GM21723 (cell line): ENCODE data around the gene KIF2C.
A peak's percentile ranks its signal among the peaks of the same experiment; 100 is the strongest.
"Not testable (repeated sequence)": the region's sequence is repeated elsewhere in the genome, so short reads cannot be mapped to it uniquely, and the experiment has no call there.

Experiments used
- ATAC-seq: cut with Tn5 transposase; IDR thresholded peaks from one replicate; pipeline ENCODE4 v1.9.1; 2021; ENCODE audit warnings: mild to moderate bottlenecking, moderate library complexity; ENCODE audit not compliant: unreplicated experiment

KIF2C gene

DNA sequence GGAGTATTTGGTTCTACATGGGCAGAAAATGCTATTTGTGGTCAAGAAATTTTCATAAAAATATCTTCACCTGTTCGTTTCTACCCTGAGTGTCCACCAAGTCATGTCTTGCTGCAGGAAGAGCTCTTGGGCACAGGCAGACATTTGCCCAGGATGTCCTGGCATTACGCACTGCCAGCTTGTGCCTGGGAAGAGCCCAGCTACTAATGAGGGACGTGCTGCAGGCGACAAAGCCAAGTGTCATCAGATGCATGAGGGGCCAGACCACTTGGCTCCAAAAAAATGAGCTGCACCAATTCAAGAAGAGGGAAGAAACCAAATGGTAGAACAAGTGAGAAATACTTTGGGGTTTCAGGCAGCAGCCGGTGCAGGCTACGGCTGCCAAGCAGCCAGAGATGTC, 21.5 kb upstream of the KIF2C start:
- ATAC-seq, result no peak

- ATAC-seq, result no peak
These were observed 20.3 kb upstream of the KIF2C start for GRCh38 chr1:44719318-44719717.

DNA sequence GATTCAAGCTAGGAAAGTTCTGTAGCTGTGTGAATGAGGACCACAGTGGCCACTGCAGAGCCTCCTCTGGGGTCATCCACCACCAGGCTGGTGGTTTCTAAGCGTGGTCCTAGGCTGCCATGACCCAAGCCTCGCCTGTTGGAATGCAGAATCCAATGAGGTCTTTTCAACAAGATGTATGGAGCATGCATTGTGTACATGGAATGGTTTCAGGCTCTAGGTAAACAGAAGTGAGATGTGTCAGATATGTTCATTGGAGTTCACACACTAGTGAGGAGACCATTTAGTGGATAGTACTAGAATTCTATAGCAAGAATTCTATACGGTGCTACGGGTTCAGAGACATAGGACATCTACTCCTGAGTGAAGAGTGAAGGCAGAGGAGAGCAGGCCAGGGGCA, 19.4 kb upstream of the KIF2C start:
- ATAC-seq, result no peak

DNA sequence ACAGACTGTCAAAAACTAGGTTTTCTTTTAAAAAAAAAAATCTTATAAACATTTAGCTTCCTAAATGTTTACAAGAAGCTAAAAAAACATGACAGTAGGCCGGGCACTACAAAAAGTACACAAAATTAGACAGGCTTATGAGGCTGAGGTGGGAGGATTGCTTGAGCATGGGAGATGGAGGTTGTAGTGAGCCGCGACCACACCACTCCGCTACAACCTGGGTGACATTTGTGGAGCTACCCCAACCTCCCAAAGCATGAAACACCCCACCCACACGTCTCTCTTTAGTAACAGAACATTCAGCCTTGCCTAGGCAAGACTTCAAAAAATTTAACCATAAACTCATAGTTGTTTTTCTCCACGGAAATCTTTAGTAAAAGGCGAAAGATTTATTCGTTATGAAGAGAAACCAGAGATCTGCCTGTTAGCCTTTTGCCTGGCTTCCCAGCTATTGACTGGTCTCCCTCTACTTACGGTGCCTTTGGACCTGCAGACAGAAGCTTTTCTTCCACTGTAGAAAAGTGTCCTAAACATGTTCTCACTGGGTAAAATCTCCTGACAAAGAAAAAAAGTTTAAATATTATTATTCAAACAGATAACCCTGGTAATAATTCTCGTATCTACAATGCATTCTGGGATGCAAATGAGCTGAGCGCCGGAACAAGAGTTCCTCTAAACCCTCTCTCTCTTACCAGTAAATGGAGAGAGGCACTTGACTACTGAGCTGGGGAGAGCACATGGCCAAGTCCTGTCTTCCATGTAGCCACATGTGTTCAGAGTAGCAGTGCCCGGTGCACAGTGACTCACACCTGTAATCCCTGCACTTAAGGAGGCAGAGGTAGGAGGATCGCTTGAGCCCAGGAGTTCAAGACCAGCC, 17.9 kb upstream of the KIF2C start:
- peak; percentile 67 for ATAC-seq

DNA sequence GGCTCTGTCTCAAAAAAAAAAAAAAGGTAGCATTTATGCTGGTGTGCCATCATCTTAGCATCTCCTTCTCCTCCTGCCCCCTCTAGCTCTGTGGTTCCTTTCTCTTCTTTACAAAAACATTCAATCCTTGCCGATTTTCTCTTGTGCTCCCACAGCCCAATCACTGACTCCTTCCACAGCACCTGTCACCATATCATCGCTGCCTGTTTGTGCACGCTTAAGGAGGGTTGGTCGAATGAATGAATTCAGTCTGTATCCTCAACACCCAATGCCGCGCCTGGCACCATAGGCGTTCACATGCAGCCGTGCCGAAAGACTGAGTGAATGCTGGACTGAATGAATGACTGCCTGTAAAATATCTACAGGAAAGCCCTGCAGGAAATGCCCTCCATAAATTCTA, 16.6 kb upstream of the KIF2C start:
- ATAC-seq, result no peak

GRCh38 chr1:44723496-44724295, 15.9 kb upstream of the KIF2C start:
- ATAC-seq, result peak; percentile 31

- ATAC-seq, result no peak
These were observed 15.2 kb upstream of the KIF2C start for GRCh38 chr1:44724296-44724954.

GRCh38 chr1:44724955-44725698, 14.5 kb upstream of the KIF2C start:
- ATAC-seq, result no peak

- ATAC-seq, result peak; percentile 64
These were observed 8.7 kb upstream of the KIF2C start, which contains the start of gene RNU5D-1 for GRCh38 chr1:44730741-44731512. RNU5D-1 (minus strand) TSS chr1:44731170.

- ATAC-seq, result no peak
These were observed 6.3 kb upstream of the KIF2C start for GRCh38 chr1:44733365-44733764.

DNA sequence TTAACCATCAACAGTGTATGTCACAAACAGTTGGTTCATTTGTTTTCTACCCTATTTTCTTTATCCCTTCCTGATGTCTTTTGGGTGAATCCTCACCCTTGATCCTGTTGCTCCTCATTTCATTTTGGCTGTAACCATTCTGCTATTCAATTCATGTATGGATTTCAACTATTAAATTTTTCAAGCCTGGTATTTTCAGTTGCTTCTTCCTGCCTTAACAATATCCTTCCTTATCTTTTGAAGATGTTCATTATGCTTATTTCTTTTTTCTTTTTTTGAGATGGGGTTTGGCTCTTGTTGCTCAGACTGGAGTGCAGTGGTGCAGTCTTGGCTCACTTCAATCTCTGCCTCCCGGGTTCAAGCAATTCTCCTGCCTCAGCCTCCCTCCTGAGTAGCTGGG, 5.9 kb upstream of the KIF2C start:
- ATAC-seq, result no peak

GRCh38 chr1:44735992-44736391, 3.6 kb upstream of the KIF2C start:
- ATAC-seq, result no peak

DNA sequence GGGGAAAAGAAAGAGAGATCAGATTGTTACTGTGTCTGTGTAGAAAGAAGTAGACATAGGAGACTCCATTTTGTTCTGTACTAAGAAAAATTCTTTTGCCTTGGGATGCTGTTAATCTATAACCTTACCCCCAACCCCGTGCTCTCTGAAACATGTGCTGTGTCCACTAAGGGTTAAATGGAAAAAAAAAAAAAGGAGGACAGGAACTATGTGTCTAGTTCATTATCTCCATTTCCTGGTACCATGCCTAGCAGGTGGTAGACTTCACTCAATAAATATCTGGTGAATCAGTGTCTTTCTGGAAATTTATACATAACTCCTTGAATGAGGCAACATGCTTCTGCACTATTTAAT, 707 bp upstream of the KIF2C start:
- not testable (repeated sequence) for ATAC-seq

- peak; percentile 2 for ATAC-seq
These were observed 561 bp downstream of the KIF2C start for GRCh38 chr1:44740179-44740617.

- ATAC-seq, result no peak
These were observed 3.6 kb downstream of the KIF2C start for GRCh38 chr1:44743211-44743610.

DNA sequence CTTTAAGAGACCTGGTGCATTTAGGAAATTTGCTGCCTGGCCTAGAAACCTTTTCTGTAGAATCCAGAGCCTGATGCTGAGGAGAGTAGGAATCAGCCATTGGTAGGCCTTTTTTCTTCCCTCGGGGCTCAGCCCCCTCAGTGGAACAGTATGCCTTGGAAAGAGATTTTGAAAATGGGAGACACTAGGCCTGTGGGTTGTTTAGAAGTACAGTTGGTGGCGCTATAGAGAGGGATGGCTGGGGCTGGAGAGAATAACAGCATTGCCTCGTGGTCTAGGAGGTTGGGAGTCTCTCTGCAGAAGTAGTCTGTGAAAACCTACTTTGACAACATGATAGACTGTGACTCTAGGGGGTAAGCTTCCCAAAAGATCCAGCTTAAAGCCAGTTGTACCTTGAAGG, 8.2 kb downstream of the KIF2C start:
- no peak for ATAC-seq

DNA sequence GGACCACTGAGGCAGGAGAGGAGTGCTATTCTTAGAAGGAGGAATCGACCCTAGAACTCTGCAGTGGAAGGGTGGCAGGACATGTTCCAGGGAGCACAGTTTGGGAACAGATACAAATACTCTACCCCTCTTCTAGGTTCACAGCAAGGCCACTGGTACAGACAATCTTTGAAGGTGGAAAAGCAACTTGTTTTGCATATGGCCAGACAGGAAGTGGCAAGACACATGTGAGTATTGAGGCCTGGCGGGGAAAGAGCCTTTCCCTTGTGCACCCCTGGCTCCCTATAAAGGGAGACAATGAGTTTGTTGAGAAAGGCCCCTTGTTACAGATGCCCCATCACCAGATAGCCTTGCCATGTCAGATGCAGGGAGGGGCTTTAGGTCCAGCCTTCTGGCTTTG, 17.8 kb downstream of the KIF2C start:
- no peak for ATAC-seq

DNA sequence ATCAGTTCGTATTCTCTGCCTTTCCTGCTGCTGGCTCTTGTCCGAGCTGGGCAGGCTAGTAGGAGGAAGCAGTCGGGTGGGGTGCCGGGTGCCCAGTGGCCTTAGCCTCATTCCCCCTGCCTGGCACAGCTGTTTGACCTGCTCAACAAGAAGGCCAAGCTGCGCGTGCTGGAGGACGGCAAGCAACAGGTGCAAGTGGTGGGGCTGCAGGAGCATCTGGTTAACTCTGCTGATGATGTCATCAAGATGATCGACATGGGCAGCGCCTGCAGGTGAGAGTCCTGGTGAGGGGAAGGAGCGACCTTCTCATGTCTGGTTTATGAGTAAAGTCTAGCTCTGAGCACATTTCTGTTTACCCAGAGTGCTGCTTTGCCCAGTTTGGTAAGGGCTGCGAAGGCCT, 19.4 kb downstream of the KIF2C start:
- ATAC-seq, result no peak

GRCh38 chr1:44760876-44761275, 21.2 kb downstream of the KIF2C start:
- ATAC-seq, result no peak

DNA sequence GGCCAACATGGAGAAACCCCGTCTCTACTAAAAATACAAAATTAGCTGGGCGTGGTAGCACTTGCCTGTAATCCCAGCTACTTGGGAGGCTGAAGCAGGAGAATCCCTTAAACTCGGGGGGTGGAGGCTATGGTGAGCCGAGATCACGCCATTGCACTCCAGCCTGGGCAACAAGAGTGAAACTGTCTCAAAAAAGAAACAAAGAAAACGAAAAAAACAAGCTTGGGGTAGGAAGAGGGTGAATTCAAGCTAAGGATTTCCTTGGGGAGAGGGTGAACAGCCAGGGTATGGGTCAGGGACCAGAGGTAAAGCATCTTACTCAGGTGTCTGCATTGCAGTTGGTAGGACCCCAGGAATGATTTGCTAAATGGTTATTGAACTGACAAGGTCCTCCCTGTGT, 26.8 kb downstream of the KIF2C start:
- not testable (repeated sequence) for ATAC-seq
